Pons (tissue), 1 donor: ENCODE results near the gene TMEM175.

Experiments used
- DNase-seq: peaks from one replicate; pipeline ENCODE4 v3.0.0-alpha.2; 2016; ENCODE audit warnings: low spot score

TMEM175 gene

DNA sequence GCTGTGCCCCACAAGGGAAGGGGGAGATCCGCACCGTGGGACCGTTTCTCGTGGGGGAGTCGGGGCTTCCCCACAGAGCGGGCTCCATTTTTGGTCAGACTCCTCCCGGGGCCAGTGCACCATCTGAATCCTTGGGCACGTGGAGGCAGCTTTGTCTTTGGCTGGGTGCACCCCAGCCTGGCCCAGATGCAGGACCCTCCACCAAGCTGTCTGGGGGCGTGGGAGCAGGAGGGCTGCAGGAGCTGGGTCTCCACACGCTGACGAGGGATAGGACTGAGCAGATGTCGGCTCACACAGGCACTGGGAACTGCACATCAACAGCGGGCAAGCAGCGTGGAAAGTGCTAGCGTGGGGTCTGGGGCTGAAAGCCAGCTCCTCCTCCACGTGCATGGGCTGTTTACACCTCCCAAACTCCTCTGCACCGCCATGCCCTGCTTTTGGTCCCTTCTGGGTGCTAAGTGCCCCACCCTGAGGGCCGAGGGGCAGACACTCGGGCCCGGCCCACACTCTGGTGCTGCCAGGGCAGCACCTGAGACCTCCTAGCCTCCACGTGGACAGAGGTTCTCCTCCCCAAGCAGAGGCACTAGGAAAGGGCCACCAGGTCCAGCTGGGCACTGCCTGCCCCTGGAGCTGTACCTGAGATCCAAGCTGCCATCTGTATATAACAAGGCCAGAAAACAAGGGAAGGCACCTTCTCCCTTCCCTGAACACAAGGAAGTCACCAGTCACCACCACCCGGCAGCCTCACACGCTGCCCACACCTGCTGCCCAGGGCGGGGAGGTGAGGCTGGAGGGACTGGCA lies 27.3 kb downstream of the TMEM175 start:
- DNase-seq = no peak

DNA sequence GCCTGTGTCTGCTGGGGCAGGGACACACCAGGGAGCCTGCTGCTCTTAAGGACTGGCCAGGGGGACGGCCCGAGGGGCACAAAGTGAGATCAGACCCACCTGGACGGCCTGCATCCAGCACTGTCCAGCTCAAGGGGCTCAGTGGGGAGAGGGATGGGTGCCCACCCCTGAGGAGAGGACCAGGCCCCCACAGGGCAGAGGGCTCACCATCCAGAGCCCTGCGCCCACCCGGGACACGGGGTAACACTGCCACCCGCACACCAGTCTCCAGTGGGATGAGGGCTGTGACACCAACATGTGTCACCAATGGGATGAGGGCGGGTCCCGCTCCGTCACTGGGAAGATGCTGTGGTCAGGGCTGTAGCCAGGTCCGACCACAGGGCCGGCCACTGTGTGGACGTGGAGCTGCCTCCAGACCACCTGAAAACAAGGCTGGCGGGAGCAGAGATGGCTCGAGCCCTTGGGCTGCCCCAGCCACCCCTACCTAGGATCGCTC lies 27.9 kb downstream of the TMEM175 start:
- DNase-seq = no peak

DNA sequence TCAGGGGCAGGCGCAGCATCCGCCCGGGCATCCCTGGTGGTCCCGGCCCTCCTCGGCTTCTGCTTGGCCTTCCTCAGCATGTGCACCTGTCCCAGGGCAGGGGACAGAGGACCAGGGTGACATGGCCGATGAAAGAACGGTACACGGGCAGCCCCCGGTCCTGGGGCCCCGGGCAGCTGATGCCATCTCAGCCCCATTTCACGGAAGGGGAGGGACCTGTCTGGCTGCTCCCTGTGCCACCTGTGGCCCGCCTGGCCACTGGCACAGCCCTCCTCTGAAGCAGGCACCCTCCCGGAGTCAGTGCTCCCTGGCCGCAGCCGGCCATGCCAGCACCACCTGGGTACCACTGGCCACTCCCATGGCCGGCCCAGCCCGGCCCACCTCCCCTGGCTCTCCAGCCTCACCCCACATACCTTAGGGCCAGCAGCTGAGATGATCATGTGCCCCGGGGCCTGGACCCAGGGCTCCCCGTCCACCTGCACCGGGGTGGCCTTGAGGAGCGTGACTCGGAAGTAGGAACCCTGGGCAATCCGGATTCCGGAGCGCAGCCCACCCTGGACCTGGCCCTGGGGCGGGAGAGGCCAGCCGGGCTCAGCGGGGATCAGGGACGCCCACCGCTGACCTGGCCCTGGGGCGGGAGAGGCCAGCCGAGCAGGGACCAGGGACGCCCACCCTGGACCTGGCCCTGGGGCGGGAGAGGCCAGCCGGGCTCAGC lies 28.5 kb downstream of the TMEM175 start:
- DNase-seq = no peak

DNA sequence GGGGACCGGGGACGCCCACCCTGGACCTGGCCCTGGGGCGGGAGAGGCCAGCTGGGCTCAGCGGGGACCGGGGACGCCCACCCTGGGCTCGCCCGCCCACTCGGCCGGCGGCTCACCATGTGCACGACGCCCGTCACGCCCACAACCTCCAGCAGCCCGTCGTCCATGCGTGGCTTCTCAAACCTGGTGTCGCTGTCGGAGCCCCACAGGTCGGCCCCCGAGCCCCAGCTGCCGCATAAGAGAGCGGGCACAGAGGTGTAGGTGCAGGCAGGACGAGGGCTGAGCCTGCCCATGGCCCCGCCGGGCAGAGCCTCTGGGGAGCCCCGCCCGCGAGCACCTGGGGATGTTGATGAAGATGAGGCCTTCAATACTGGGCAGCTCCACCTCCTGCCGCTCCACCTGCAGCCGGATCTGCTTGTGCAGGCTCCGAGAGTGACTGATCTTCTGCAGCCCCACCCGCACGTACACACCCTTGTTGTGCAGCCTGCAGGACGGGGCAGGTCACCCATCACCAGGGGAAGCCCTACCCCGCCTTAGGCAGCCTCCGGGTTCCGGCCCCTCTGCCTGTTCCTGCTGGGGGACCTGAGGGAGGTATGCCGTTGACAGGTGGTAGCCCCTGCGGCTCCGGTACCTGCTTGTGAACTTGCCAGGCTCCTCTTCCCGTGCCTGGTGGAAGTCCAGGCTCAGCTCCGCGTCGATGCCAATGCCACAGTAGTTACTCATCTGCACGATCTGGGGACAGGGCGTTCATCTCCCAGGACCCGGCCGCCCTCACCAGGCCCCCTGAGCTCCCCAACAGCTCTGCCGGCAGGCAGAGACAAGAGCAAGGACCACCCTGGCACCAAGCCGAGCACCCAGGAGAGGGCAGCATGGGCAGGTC lies 29.3 kb downstream of the TMEM175 start:
- no peak for DNase-seq

DNA sequence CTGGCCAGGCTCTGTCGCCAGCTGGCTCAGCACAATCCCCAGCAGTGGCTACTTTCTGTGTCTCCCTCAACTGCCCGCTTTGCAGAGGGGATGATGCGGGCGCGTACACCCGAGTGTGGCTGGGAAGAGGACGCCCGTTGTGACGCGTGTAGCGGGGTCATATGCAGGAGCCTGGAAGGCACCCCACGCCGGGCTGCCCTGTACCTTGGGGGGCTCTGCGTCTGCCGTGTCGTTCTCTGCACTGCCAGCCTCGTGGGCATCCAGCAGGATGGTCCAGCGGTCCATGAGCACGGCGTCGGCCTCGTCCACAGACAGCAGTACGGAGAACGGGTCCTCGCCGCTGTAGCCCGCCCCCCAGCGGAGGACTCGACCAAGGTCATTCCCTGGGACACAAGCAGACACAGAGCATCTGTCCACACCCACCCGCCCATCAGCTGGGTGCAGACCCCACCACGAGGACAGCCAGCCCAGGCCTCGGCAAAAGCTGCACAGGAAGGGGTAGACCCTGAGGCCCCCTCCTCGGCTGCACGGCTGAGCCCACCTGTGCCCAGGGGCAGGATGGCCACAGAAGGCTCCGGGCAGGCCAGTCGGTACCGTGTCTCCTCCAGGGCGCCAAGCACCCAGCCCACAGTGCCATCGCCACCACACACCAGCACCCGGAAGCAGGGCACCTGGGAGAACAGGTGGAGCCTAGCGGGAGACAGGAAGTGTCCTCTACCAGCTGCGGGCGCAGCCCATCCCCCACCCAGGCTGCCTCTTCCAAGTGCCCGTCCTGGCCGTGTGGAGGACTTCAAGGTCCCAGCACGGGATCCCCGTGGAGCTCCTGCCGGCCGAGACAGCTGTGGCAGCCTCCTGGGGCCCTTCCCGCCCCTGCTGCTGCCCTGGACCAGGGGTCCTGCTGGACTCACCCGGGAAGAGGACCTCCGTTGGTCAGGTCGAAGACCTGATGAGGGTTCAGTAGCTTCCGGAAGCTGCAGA lies 30.3 kb downstream of the TMEM175 start:
- DNase-seq = no peak

DNA sequence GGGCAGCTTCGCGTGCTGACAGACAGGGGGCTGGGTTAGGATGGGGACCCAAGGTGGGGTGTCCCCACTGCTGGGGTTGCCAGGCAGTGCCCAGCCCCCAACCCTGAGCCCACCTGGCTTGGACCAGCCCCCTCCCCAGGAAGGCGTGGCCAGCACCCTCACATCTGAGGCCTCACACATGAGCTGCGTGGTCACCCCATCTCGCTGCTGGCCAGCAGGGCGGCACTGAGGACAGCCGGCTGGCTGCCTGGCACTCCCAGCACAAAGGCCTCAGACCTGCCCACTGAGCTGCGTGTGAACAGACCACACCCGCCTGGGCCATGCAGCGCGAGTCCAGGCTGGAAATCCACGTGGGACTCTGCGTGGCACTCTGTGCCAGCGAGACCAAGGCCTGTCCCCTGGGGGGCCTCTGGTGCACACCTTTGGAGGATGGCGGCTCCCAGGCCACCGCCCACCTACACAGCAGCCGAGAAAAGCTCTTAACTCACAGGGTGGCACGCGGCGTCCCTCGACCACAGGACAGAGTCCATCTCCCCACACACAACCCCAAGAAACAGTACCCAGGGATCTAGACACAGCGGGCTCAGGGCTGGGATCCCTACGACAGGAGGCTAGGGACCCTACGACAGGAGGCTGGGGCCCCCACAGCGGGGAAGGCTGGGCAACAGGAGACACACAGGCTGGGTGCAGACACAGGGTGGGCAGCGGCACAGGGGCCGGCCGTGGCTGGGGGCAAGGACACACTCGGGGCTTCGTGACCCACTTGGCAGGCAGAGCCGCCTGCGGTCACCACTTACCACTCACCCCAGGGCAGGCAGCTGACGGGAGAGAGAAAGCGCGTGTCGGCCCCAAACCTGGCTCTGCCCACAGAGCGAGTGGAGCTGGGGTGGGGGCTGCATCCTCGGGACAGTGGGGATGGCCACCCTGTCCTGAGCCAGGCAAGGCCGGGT lies 31.3 kb downstream of the TMEM175 start:
- DNase-seq = no peak

DNA sequence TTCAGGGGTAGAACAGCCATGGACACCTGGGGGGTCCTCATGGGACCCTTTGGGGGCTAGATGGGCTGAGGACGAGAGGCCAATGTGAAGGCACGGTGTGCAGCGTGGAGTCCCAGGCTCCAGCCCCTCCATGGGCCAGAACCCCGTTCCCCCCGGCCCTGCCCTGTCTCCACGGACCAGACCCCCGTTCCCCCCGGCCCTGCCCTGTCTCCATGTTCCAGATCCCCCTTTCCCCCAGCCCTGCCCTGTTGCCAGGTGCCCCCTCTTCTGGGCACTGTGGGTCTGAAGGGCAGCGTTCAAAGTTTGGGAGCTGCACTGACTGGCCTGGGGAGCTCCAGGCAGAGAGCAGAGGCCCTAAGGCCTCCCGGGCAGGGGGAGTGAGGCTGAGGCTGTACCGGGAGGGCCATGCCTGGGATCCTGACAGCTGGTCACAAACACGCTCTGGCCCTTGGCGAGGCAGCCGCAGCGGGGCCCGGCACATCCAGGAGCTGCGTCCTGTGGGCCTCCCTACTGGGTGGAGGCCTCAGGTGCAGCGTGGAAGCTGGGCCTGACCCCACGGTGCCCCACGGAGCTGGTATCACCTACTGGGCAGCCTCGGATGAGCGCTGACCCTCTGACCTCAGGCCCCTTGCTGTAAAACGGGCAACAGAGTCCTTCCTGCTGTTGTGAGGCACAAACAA lies 32.2 kb downstream of the TMEM175 start:
- DNase-seq = no peak

DNA sequence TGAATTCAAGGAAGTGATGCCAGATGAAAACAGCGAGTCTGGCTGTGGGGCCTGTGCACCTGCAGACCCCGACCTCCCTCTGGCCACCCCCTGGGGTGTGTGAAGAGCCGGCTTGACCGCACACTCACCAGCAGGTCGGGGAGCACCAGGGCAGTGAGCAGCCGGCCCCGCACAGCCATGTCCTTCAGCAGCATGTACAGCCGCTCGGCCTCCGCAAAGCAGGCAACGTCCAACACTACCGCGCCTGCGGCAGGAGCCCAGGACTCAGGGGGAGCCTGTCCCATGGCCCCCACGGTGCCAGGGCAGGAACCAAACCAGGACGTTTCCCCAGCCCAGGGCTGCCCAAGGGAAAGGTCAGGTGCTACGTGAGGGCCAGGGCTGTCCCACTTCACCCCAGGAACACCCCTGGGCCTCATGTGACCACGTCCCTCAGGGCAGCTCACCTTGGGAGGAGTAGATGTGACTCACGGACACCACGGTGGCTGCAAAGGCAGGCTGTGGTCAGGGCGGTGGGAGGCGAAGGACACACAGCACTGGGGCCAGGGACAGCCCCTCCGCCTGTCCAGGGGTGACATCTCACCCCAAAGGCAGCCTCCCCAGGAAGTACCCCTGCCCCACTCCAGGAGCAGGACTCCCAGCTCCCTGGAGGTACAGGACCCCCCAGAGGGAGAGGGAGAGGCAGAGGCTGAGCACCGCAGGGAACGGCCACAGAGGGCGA lies 32.9 kb downstream of the TMEM175 start:
- DNase-seq = no peak

DNA sequence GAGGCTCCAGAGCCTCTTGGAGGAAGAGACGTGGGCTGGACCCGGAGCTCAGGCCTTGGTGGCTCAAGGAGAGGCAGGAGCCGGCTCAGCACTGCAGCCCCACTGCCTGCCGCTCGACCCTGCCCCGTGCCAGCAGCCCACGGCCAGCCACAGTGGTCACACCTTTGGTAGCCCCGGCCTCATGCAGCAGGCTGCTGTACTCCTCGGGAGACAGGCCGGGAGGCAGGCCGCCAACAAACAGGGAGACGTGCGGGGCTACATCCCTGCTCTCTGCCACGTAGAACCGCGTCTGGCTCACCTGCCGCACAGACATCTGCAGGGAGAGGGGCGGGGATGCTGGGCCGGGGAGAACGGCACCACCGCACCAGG lies 33.5 kb downstream of the TMEM175 start:
- no peak for DNase-seq

DNA sequence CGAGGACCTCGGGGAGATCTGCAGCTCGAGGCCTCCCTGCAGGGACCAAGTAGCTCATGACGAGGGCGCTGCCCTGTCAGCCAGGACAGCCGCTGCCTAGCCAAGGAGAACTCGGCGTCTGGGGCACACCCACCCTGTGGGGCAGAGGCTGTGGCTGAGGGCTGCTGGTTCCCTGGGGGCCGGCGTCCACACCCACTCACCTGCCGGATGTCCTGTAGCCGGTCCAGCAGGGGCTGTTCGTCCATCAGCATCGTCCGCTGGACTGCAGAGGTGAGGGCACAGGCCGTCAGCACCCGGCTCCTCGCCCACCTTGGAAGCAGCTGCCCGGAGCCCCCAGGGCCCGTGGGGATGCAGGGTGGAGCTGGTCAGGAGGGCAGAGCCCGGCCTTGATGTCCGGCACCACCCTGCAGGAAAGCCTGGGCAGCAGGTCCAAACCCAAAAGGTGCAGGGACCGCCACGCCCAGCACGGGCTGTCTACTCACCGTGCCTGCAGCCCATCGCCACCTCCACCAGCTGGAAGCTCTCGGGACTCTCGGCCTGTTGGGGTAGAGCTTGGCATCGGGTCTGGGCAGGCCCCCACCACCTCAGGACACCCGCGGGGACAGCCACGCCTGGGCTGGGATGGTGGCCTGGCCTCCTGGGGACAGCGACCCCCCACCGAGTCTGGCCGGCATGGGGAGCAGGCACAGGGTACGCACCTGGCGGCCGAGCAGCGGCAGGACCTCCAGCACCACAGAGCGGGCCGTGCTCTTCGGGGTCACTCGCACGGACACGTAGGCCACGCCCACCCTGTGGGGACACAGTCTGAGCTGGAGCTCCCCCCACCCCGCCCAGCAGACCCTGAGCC lies 34.2 kb downstream of the TMEM175 start:
- DNase-seq = no peak

DNA sequence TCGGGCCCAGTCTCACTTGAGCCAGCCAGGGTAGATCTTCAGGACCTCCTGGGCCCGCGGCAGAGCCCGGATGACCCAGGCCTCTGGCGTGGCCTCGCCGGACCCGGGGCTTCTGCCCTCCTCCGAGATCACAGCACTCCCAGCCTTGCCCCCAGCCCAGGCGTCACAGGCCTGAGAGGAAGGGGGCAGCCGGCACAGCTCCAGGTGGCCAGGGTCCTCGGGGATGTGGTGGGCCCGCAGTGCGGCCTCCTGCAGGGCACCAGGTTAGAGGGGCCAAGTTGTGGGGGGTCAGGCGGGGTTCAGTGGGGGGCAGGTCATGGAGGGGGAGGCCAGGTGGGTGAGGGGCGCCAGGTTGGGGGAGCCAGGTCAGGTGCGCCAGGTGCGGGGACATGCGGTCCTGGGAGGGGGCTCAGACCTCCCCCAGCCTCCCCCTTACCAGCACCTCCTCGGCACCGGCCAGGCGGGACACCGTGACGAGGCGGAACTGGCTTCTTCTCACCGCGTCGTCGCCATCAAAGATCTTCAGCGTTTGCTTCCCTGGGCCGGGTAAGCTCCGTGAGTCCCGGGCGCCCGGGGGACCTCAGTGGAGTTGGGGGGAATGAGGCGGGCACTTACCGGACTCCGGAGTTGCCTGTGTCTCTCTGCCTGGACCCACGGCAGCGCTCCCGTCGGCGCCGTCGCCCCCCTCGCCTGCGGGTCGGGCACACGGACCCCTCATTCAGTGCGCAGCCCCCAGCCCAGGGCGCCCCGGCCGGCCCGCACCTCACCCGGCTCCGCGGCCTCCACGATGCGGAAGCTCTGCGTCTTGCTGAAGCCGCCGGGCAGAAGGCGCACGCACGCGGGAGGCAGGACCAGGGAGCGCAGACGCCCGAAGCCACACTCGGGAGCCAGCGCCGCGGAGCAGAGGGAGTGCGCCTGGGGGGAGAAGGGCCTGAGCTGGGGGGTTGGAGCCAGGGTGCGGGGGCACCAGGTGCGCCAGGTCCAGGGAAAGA lies 35.1 kb downstream of the TMEM175 start:
- no peak for DNase-seq

DNA sequence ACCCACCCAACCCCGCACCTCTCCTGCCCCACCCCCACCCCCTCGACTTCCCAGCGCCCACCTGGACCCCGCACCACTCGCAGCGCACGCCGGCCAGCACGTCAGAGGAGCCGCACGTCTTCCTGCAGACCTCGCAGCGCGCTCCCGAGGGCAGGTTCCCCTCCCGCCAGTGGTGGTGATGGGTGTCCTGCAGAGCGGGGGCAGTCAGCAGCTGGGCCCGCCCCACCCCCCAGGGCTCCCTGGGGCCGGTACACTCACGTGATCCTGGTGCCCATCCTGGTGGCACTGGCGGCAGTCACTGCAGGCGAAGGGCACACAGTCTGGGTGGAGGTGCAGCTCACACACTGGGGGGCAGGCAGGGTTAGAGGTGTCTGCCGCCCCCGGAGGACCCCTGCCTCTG lies 36.0 kb downstream of the TMEM175 start:
- DNase-seq = no peak

DNA sequence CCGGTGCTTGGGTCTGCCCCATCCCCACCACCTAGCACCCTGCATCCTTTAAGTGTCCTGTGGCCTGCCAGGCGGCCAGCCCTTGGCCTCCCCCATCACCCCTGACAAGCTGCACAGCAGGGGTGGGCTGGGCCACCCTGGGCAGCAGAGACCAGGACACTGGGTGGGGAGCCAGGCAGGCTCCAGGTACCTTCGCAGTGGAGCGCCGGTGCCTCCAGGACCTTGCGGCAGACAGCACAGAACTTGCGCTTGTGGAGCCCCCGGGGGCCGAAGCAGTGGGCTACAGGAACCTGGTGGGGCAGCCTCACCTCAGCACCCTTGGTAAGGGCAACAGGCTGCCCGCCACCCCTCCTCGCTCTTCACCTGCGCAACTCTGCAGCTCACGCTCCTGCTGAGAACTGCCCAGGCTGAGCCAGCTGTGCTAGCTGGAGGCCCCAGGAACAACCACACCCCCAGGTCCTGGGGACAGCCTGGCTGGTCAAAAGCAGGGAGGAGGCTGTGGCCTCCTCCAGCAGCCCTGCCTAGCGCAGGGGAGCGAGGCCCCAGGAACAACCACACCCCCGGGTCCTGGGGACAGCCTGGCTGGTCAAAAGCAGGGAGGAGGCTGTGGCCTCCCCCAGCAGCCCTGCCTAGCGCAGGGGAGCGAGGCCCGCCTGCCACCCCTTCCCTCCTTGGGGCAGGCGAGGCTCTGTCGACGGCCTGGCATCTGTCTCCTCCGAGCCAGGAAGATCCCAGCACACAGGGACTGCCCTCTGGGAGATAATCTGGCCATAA lies 36.5 kb downstream of the TMEM175 start:
- DNase-seq = no peak

DNA sequence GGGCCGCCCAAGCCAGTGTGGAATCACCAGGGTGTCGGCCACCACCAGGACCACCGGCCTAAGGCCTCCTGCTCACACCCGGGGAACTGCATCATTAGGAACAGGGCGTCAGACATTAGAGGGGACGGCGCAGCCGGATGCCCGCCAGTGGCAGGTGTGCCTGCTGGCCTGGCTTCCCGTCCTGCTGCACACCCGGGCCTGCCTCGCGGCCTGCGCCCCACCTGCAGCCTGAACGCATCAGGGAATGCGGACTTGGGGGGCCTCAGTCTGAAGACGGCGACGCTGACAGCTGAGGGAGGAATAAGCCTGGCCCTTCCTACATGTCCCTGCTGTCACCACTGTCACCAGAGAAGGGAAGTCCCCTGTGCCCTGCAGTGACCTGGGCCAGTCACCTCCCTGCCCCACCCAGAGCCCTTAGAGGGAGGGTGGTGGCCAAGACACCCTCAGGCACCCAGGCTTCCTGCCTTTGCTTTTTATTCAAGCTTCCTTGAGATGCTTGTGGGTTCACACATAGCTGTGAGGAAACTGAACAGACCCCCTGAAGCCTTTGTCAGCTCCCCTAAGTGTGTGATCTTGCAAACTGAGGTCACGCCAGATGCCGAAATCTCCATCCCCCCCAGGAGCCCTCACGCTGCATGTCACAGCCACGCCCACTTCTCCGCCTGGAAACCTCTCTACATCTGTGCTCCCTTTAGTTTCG lies 37.9 kb downstream of the TMEM175 start:
- no peak for DNase-seq

DNA sequence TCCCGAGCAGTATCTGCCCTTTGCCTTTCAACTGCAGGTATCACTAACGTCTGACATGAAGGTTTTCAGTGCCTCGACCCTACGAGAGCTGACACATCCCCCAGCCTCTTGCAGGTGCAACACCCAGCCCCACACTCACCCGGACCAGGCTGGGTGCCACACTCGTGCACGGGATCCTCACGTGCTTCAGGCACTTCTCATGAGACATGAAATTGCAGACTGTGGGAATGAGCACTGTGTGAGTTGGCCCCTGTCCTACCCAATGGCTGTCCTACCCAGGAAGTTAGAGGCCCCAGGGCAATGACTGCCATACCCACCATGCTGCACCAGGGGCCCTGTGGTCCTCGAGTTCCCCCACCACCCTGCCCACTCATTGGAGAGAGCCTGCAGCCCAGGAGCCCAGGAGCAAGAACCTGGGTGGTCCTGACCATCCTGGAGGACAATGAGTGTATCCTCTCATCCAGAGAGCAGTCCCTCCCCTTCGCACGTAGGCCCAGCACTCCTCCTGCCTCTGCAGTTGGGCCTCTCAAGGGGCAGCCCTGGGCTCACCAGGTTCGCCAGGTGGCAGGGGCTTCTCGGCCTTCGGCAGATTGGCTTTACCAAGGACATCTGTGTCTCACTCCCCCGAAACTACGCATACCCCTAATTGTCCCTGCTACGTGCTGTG lies 38.7 kb downstream of the TMEM175 start:
- DNase-seq = no peak
